Stimulated activated CD8-positive, alpha-beta memory T cell treated with anti-CD3 and anti-CD28 coated beads, Interleukin-7, amount 100 ng/mL, for 24 hours (primary cell): ENCODE data around the gene TENT5A.

ENCODE experiments used
- DNase-seq: peaks from one replicate; pipeline ENCODE4 v3.0.0-alpha.2; 2020; ENCODE audit warnings: low read depth

The TENT5A gene

DNA sequence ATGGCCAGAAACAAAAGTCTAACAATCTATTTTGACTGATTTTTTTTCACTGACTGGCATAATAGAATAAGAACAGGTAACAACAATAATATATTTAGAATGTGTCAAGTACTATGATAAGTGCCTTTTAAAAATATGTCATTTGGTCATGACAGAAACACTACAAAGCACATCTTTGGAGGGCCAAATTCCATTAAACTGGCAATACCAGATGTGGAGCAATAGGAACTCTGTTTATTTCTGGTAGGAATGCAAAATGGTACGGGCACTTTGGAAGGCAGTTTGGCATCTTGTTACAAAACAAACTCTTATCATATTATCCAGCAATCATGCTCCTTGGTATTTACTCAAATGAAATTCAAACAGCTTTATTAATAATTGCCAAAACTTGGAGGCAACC is 39.3 kb downstream of the TENT5A start:
- DNase-seq, result no peak

- DNase-seq, result no peak
These were observed 44.3 kb downstream of the TENT5A start for GRCh38 chr6:81708113-81708699.

- no peak for DNase-seq
These were observed 47.8 kb downstream of the TENT5A start for GRCh38 chr6:81704700-81705099.

- DNase-seq, result no peak
These were observed 52.1 kb downstream of the TENT5A start for GRCh38 chr6:81700414-81700813.

GRCh38 chr6:81697559-81697958 is 54.9 kb downstream of the TENT5A start:
- DNase-seq, result no peak

- DNase-seq, result no peak
These were observed 56.0 kb downstream of the TENT5A start for GRCh38 chr6:81696524-81696923.
